GM18951 (cell line): ENCODE results near the gene SMAD2.

Experiments
- POLR2A ChIP-seq: IDR thresholded peaks from 4 replicates; pipeline ENCODE4 v1.6.1; 2011; ENCODE audit warnings: mild to moderate bottlenecking; ENCODE audit not compliant: insufficient read length, insufficient read depth; ENCODE audit errors: extremely low read depth
- in situ Hi-C: fragments of 300-500 bp; cut with MboI; formaldehyde crosslinking; loops from one replicate; pipeline ENCODE4 v1.12.0; 2022; ENCODE audit warnings: low sequenced_read_pairs, mixed read lengths, inconsistent platforms; ENCODE audit not compliant: unreplicated experiment

The SMAD2 gene

DNA sequence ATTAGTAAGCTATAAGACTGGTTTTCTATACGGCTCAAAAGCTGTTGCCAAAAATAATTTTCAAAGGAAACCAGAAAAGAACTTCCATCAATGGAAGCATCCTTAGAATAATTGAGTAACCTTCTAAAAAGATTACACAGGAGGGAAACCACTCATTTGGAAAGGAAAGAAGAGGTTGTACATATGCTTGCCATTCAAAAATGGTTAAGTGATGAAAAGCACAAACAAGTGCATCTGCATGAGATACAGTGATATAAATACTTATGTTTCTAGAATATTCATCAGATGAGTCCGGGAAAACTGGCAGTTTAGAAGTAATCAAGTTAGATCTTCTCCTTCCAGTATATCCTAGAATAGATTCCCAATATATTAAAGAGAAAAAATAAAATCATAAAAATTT lies 20.1 kb upstream of the SMAD2 start:
- in situ Hi-C loops = no loop called here
- no peak for TF ChIP-seq POLR2A

DNA sequence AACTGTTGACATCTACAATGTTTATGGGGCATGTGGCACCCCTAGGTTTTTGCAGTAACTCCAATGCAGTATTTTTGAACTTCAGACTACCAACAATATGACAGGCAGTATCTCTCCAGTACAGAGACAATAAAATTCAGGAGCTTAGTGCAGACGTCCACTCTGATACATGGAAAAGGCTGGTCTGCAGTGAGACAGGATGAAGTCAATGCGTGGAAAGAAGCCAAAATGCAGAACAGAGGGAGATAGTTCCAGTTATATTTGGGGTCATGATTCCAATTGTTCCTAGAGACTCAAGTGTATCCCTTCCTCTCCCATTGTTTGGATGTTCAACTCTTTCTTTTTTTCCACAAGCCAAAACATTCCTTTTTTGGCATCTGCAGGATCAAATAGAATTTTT lies 18.7 kb upstream of the SMAD2 start:
- in situ Hi-C loops = no loop called here
- no peak for TF ChIP-seq POLR2A

DNA sequence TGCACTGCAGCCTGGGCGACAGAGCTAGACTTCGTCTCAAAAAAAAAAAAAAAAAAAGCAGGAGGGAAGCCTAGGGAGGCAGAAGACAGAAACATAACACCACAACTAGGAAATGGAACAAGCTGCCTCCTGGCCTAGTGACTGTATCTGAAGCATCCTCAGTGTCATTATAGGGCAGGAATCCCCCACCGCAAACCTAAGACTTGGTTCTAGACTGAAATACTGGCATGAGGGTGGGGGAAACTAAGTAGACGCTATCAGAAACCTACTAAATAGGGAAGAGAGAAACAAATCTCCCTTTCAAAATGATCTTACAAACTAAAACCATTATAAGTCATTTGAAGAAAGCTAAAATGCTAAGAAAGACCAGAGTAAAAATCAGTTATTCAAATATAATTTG lies 16.4 kb upstream of the SMAD2 start:
- no peak for TF ChIP-seq POLR2A
- in situ Hi-C loops = no loop called here

DNA sequence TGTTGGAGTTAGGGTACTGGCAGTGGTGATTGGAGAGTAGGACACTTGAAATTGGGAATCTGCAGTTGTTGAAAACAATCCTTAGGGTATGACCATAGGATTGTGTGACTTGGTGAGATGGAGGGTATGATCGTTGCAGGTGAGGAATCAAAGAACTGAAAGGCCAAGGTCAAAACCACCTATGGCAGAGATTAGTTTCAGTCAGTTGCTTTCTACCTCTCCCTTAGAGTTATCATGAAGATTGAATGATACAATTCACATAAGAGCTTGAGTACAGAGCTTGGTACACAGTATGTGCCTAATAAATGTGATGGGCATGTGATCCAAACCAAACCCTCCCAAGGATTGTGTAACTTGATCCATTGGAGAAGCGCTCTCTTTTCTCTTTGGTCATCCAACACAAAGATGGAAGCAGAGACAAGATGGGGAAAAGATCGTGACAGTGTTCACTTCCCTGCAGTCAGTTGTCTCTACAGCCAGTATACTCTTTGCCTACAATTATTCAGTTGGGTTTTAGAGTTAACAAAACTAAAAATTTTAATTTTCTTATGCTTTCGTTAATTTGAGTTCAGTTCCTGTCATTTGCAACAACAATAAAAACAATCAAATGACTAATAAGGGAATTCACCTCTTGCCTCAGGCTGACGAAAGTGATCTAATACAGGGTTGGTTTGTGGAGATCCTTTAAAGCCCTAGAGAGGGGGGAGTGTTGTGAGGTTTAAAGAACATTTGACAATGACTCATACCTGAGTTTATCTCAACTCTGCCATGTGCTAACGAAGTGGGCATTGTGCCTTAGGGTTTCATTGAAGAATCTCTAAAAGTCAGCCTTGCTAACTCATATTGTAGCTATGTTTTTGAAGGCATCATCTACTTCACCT lies 14.8 kb upstream of the SMAD2 start:
- in situ Hi-C loops = no loop called here
- TF ChIP-seq POLR2A = no peak

DNA sequence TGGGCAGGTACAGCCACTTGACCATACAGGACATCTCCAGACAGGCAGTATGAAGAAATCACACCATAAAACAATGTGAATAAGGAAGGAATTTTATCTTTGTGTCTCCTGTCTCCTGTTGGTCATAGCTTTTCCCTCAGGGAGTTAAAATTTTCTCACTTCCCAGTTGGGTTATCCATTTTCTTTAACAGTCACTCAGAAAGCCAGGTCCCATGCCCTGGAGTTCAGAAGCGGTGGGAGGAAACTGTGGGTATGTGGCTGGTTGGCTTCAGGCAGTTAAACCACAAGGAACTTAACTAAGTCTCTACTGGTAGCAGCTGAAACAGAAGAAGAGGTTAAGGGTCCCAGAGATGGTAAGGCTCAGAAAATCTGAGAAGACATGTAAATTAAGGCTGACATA lies 6.5 kb upstream of the SMAD2 start:
- no peak for TF ChIP-seq POLR2A
- in situ Hi-C loops = no loop called here

DNA sequence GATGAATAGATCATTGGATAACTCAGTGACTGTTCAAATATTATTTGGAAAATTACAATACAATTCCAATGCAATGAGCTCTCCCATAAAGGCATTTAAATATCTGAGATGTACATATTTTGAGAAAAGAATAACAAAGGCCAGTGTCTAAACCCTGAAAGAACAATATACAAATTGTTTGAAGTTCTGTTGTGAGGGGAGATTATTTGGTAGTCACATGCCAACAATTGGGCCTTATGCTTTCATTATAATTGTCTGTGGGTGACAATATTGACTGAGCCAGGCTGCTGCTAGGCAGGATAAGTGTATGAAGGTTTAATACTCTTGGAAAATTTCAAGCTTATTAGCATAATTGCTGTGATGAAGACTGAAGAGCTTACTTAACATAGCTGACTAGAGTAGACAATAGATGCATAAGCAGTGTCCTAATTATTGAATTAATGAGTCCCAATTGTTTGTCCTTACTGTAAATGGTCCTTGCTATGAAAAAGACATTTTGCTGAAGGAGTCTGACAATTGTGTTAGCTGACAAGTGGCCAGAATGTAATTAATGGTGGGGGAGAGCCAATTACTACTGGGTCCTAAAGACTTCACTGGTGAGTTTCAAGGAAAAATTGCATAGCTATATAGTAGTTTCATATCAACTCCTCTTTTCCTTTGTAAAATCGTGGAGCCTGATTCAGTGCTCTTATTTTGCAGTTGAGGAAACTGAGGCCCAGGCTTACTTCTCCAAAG lies 5.0 kb upstream of the SMAD2 start:
- in situ Hi-C loops = no loop called here
- no peak for TF ChIP-seq POLR2A

DNA sequence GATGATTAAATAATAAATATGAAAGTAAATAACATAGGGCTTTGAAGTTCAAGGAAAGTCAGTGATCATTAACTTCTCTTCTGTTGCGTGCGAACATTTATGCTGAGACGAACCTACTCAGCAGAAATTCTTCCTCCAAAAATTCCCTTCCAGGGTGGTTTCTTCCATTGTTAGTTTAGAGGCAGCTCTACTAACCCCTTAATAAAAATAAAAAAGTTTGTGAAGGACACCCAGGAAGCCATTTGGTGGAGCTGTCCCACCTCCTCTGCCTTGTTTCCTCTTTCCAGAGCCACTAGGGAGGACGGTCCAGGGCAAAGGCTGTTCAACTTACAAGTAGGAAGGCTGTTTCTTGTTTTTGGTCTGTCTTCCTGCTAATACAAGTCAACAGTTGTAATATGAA lies 2.1 kb upstream of the SMAD2 start:
- no peak for TF ChIP-seq POLR2A
- in situ Hi-C loops = no loop called here

DNA sequence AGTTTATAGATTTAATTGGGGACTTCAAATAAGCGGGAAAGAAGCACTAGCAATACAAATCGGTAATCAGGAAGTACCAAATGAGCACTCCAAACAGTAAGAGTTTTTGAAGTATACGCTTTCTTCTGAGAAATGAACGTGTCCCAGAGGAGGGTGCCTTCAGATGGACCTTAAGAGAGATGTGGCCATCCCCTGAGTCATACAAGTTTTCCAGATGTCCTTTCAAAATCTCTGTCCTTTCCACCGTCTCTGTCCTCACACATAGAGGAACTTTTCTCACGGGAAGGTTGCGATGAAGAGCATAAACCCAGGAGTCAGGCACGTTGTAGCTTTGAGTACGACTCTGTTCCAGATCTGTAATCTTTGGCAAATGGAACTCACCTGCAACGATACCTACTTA lies 1.7 kb upstream of the SMAD2 start:
- in situ Hi-C loops = no loop called here
- no peak for TF ChIP-seq POLR2A

DNA sequence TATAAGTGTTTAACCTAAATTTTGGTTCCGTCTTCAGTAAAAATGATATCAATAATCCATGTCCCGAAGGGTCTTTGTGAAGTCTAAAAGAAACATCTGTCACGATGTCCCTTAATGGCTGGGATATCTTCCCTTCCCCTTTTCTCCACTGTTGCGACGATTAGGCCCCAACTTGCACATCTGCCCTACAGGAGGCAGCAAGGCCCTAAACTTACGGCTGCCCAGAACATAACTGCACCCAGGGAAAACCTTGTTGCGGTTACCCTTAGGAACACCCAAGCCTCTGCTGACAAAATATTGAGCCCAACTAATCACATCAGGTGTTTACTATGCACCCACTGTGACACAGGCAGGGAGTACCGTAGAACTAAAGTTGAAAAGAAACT lies 1.3 kb upstream of the SMAD2 start:
- in situ Hi-C loops = no loop called here

DNA sequence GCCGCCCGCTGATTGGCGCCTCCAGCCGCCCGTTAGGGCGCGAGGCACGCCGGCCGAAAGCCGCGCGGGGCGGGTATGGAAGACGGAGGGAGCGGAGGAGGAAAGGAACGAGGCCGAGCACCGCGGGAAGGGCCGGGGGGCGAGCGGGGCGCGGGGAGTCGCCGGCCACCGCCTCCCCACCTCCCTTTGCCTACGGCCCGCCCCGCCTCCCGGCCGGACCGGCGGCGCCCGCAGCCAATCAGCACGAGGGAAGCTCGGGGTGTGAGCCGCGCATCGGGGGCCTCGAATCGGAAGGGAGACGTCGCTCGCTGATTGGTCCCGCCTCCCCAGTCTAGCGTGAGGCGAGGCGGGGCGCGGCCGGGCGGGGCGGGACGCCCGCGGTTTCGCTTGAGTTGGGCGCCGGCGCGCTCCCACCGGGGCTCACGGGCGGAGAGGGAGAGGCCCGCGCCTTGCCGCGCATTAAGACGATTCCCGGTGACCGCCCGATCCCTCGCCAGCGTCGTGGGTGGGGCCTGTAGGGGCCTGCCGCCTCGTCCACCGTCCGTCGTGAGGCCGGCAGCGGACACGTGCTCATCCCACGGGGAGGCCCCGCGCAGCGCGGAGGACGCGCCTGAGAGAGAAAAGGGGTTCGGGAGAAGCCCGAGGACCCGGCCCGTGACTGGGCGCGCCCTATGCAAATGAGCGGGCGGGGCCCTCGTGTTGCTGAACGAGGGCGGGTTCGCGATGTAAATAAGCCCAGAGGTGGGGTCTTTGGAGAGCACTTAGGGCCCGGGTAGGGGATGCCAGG lies 665 bp upstream of the SMAD2 start:
- in situ Hi-C loops = no loop called here
- peak; percentile 80 for TF ChIP-seq POLR2A

More for the DNA sequence above, 1.3 kb upstream of the SMAD2 start:
- TF ChIP-seq POLR2A = no peak

DNA sequence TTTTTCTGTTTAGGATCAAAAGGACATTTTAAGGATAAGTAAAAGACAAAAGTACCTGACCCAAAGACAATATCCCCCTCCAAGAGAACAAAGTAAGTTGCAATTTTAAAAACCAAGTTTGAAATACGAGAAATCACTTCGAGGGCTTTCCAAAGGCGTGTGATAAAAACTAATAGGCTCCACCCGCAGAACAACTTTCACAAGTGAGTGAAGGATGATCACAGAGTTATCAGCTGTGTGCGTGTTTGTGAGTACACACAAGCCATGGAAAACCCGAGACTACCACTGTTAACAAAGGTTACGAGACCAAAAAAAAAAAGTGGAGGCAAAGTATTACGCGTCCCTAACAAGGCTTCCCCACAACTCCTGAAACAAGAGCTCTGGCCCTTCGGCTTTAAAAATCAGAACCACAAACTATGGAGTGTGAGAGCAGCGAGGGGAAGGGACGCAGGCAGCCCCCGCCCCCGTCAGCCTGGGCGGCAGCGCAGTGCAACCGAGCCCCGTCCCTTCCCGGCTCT lies 719 bp downstream of the SMAD2 start:
- TF ChIP-seq POLR2A = peak; percentile 16
- in situ Hi-C loops = no loop called here

DNA sequence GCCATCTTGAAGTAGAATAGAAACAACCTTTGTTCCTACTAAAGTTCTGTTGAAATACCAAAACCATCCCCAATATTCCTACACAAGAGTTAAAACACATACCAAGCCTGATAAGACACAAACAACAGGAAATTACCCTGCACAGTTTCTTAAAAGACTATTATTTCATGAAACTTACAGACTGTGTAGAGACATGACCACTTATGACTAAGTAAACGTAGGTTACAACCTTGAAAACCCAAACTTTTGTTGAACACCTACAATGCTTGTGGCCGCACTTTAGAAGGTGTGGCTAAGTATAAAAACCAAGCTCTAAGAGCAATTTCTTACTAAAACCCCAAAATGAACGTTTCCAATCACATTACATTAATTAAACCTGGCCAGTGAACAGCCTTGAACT lies 2.0 kb downstream of the SMAD2 start:
- no peak for TF ChIP-seq POLR2A
- in situ Hi-C loops = no loop called here
